Sigmoid colon (tissue), 4 donors: Measurements from ENCODE around the gene PPP4R4.

Source experiments
- POLR2AphosphoS5 ChIP-seq, 4 donors: sonication (generic); formaldehyde crosslinking; IDR thresholded peaks; one replicate each; pipeline ENCODE4 v1.6.1; 2017; ENCODE audit warnings: antibody characterized with exemption in 4 of 4
- TF ChIP-seq, protein P1 (sequence below), 4 experiments: fragments of 450-650 bp in 3 of 4; fragments of 200-600 bp in 1 of 4; IDR thresholded peaks; one replicate each; pipeline ENCODE4 v1.5.1; 2016 to 2019; ENCODE audit warnings: antibody characterized with exemption in 4 of 4, mild to moderate bottlenecking in 3 of 4, moderate library complexity in 2 of 4

DNA sequence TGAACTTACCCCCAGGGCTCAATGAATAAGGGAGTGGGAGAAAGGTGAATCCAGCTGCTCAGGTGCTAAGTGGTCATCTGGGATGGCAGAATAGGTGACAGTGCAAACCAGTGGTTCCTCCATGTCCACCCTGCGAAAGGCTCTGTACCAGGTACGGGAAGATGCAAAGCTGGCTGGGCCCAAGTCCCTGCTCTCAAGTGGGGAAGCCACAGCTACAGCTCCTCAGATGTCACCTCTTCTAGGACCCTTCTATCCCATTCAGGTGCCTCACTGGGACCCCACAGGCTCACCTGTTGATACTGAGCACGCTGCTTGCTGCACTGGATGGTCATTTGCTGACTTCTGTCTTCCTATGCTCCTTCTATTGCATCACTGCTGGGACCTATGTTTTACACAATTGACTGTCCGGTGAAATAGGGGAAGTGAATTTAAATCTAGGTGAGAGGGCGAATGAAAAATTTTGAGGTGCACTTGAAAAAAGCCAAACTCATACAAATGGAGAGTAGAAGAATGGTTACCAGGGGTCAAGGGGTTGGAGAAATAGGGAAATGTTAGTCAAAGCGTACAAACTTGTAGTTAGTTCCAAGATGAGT lies 20.3 kb upstream of the PPP4R4 start:
- TF ChIP-seq, protein P1, sequence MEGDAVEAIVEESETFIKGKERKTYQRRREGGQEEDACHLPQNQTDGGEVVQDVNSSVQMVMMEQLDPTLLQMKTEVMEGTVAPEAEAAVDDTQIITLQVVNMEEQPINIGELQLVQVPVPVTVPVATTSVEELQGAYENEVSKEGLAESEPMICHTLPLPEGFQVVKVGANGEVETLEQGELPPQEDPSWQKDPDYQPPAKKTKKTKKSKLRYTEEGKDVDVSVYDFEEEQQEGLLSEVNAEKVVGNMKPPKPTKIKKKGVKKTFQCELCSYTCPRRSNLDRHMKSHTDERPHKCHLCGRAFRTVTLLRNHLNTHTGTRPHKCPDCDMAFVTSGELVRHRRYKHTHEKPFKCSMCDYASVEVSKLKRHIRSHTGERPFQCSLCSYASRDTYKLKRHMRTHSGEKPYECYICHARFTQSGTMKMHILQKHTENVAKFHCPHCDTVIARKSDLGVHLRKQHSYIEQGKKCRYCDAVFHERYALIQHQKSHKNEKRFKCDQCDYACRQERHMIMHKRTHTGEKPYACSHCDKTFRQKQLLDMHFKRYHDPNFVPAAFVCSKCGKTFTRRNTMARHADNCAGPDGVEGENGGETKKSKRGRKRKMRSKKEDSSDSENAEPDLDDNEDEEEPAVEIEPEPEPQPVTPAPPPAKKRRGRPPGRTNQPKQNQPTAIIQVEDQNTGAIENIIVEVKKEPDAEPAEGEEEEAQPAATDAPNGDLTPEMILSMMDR (IDR thresholded peaks at IDR 0.05), result no peak
- no peak for TF ChIP-seq POLR2AphosphoS5 (IDR thresholded peaks at IDR 0.05)
